PFSK-1 (cell line): ENCODE measurements around the gene DIRAS1.

ENCODE experiments used
- FOXP2 ChIP-seq: optimal IDR thresholded peaks from 2 replicates; pipeline ENCODE3; 2011; ENCODE audit warnings: borderline replicate concordance, control low read depth, inconsistent platforms; ENCODE audit not compliant: insufficient read depth; ENCODE audit errors: extremely low read length, extremely low read depth
- POLR2AphosphoS5 ChIP-seq: IDR thresholded peaks from 2 replicates; pipeline ENCODE4 v1.6.1; 2012; ENCODE audit warnings: low read depth, mild to moderate bottlenecking, control low read depth, low read length, moderate library complexity
- SIN3A ChIP-seq: IDR thresholded peaks from 2 replicates; pipeline ENCODE4 v1.6.1; 2012; ENCODE audit warnings: mild to moderate bottlenecking, low read length, moderate library complexity, borderline replicate concordance; ENCODE audit not compliant: insufficient read depth
- TAF1 ChIP-seq: IDR thresholded peaks from 2 replicates; pipeline ENCODE4 v1.6.1; 2012; ENCODE audit warnings: low read length, control low read depth, borderline replicate concordance; ENCODE audit not compliant: insufficient read depth
- TF ChIP-seq, protein P1 (sequence below), 2 experiments: IDR thresholded peaks; 2 replicates each; pipeline versions ENCODE4 v1.6.1 to v1.8.0; 2011 to 2012; ENCODE audit warnings: low read depth in 2 of 2, low read length in 2 of 2, control low read depth in 1 of 2, inconsistent platforms in 1 of 2, mild to moderate bottlenecking in 1 of 2, moderate library complexity in 1 of 2; ENCODE audit not compliant: insufficient read depth in 1 of 2

Gene DIRAS1

DNA sequence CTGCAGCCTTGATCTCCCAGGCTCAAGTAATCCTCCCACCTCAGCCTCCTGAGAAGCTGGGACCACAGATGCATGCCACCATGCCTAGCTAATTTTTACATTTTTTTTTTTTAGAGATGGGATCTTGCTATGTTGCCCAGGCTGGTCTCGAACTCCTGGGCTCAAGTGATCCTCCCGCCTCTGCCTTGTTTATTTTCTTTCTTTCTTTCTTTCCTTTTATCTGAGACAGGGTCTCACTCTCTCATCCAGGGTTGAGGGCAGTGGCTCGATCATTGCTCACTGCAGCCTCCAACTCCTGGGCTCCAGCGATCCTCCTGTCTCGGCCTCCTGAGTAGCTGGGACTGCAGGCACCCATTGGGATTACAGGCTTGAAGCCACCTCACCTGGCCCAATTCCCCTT is 14.9 kb downstream of the DIRAS1 start:
- no peak for TF ChIP-seq SIN3A
- TF ChIP-seq TAF1, result no peak
- no peak for TF ChIP-seq FOXP2
- TF ChIP-seq, protein P1, sequence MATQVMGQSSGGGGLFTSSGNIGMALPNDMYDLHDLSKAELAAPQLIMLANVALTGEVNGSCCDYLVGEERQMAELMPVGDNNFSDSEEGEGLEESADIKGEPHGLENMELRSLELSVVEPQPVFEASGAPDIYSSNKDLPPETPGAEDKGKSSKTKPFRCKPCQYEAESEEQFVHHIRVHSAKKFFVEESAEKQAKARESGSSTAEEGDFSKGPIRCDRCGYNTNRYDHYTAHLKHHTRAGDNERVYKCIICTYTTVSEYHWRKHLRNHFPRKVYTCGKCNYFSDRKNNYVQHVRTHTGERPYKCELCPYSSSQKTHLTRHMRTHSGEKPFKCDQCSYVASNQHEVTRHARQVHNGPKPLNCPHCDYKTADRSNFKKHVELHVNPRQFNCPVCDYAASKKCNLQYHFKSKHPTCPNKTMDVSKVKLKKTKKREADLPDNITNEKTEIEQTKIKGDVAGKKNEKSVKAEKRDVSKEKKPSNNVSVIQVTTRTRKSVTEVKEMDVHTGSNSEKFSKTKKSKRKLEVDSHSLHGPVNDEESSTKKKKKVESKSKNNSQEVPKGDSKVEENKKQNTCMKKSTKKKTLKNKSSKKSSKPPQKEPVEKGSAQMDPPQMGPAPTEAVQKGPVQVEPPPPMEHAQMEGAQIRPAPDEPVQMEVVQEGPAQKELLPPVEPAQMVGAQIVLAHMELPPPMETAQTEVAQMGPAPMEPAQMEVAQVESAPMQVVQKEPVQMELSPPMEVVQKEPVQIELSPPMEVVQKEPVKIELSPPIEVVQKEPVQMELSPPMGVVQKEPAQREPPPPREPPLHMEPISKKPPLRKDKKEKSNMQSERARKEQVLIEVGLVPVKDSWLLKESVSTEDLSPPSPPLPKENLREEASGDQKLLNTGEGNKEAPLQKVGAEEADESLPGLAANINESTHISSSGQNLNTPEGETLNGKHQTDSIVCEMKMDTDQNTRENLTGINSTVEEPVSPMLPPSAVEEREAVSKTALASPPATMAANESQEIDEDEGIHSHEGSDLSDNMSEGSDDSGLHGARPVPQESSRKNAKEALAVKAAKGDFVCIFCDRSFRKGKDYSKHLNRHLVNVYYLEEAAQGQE (IDR thresholded peaks at IDR 0.05; ENCODE audit: insufficient read depth in 1 of 2, low read depth in 2 of 2, low read length in 2 of 2), result no peak
- no peak for TF ChIP-seq POLR2AphosphoS5

- no peak for TF ChIP-seq TAF1
- TF ChIP-seq FOXP2, result no peak
- TF ChIP-seq, protein P1 (IDR thresholded peaks at IDR 0.05; ENCODE audit: insufficient read depth in 1 of 2, low read depth in 2 of 2, low read length in 2 of 2), result no peak
- no peak for TF ChIP-seq POLR2AphosphoS5
- TF ChIP-seq SIN3A, result no peak
Measured at GRCh38 chr19:2703691-2704216, 17.4 kb downstream of the DIRAS1 start.

DNA sequence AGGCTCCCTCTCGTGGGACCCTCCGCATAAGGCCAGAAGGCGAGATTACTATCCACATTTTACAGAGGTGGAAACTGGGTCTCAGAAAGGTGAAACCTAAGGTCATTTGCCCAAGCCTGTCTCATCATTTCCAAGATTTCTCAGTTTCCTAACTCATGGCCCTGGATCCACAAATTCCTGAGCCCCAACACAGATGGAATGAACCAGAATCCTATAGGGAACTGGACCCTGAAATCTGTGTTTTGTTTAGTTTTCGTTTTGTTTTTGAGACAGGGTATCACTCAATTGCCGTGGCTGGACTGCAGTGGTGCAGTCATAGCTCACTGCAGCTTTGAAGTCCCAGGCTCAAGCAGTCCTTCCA is 18.1 kb downstream of the DIRAS1 start:
- TF ChIP-seq, protein P1 (IDR thresholded peaks at IDR 0.05; ENCODE audit: insufficient read depth in 1 of 2, low read depth in 2 of 2, low read length in 2 of 2), result no peak
- TF ChIP-seq SIN3A (no peak), TAF1 (no peak), FOXP2 (no peak), POLR2AphosphoS5 (no peak)

GRCh38 chr19:2702170-2703076 is 18.7 kb downstream of the DIRAS1 start, which contains the start of gene GNG7:
Gene GNG7, minus strand, starts transcription at chr19:2702694. Its CDS starts 182,006 bp downstream, at chr19:2520688.
- TF ChIP-seq FOXP2 (no peak), POLR2AphosphoS5 (peak; percentile 22; the same call in 1 of the 2 replicates)

GRCh38 chr19:2701361-2702169 is 19.6 kb downstream of the DIRAS1 start:
- TF ChIP-seq TAF1 (no peak), POLR2AphosphoS5 (no peak), FOXP2 (no peak), SIN3A (no peak)
- TF ChIP-seq, protein P1 (IDR thresholded peaks at IDR 0.05; ENCODE audit: insufficient read depth in 1 of 2, low read depth in 2 of 2, low read length in 2 of 2), result no peak
